HG02870 (cell line): Measurements from ENCODE around the gene IAPP.
"Not testable (repeated sequence)": the region's sequence is repeated elsewhere in the genome, so short reads cannot be mapped to it uniquely, and the experiment has no call there.

Source experiments
- ATAC-seq: cut with Tn5 transposase; IDR thresholded peaks from one replicate; pipeline ENCODE4 v1.9.1; 2021; ENCODE audit warnings: mild to moderate bottlenecking, moderate library complexity; ENCODE audit not compliant: unreplicated experiment

Gene IAPP

DNA sequence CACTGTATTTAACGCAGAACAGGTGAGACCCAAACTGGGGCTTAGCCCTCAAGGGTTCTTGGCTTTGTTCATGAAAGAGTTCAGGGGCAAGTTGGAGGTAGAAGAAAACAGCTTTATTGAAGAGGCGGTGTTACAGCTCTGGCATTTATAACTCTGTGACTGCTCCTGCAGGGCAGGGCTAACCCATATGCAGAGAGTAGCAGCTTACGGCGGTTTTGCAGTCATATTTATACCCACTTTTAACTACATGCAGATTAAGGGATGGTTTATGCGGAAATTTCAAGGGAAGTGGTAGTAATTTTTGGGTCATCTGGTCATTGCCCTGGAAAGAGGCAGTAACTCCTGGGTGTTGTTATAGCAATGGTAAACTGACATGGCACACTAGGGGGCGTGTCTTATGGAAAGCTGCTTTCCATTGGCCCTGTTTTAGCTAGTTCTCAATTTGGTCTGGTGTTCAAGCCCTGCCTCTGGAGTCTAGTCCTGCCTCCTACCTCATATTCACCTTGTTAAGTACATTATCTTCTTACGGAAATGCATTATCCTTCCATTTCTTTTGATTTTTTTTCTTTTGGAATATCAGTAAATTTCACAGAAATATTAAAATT lies 1.8 kb upstream of the IAPP start:
- no peak for ATAC-seq

DNA sequence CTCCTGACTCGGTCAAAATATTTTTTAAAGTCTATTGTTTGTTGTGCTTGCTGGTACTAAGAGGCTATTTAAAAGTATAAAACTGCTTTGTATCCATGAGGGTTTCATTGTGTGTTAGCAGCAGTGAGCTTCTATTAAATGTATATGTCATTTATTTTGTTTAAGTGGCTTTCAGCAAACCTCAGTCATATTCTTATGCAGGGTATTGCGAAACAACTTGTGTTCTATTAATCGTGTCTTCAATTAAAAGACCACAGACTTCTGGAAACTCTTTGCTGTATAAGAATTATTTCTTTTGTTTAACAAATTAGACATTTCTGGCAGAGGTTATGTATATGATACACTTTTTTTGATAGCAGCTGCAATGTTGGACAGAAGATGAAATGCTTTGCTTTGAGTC lies 6.5 kb downstream of the IAPP start:
- no peak for ATAC-seq

DNA sequence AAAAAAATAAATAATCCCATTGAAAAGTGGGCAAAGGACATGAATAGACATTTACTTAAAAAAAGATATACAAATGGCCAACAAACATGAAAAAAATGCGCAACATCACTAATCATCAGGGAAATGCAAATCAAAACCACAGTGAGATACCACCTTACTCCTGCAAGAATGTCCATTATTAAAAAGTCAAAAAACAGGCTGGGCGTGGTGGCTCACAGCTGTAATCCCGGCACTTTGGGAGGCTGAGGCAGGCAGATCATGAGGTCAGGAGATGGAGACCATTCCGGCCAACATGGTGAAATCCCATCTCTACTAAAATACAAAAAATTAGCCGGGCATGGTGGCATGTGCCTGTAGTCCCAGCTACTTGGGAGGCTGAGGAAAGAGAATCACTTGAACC lies 8.6 kb downstream of the IAPP start:
- not testable (repeated sequence) for ATAC-seq

DNA sequence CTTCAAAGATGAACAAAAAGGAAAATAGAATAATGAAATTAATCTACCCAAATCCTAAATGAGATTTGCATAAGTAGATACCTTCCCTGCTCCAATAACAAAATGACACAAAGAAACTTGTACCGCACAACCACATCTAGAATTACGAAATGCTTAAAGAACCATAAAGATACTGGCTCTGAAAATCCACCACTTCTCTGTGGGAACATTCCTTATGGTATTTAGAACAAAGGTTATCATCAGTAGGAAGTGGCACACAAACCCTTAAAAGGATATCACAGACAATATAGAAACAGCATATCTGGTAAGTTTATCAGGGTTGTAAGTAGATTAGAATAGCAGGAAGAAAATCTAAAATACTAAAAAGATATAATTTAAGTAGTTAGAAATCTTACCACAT lies 11.6 kb downstream of the IAPP start:
- no peak for ATAC-seq

DNA sequence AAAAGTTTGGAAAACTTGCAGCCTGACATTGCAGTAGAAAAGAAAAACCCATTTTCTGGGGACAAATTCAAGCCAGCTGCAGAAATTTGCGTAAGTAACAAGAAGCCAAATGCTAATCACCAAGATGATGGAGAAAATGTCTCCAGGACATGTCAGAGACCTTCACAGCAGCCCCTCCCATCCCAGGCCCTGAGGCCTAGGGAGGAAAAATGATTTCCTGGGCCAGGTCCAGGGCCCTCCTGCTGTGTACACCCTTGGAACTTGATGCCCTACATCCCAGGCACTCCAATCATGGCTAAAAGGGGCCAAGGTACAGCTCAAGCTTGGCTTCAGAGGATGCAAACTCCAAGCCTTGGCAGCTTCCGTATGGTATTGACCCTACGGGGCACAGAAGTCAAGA lies 14.5 kb downstream of the IAPP start:
- no peak for ATAC-seq

DNA sequence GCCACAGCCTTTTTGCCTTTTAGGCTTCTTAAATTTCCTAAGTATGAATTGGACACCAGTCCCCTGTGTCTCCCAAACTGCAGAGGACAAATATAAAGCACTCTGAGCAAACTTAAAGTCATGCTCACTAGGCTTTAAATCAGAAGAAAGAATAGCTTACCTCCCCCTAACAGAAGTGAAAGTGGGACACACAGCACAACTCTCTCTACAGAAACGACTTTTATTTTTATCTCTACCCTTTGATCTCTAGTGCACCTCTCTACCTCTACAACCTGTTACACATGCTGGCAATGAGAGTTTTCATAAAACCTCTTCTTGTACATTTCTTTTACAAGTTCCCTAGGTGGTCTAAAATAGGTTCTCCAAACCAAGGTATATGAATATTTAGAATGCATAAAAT lies 19.7 kb downstream of the IAPP start:
- ATAC-seq: no peak

DNA sequence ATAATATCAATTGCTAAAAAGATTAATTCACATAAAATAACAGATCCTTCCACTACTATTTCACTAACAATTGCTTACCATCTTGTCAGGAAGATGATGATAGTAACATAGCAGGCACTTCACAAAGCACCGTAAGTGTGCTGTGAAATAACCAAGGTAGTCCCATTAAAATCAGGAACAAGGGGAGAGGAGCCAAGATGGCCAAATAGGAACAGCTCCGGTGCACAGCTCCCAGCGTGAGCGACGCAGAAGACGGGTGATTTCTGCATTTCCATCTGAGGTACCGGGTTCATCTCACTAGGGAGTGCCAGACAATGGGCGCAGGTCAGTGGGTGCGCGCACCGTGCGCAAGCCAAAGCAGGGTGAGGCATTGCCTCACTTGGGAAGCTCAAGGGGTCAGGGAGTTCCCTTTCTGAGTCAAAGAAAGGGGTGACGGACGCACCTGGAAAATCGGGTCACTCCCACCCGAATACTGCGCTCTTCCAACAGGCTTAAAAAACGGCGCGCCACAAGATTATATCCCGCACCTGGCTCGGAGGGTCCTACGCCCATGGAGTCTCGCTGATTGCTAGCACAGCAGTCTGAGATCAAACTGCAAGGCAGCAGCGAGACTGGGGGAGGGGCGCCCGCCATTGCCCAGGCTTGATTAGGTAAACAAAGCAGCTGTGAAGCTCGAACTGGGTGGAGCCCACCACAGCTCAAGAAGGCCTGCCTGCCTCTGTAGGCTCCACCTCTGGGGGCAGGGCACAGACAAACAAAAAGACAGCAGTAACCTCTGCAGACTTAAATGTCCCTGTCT lies 22.3 kb downstream of the IAPP start:
- ATAC-seq: not testable (repeated sequence)

DNA sequence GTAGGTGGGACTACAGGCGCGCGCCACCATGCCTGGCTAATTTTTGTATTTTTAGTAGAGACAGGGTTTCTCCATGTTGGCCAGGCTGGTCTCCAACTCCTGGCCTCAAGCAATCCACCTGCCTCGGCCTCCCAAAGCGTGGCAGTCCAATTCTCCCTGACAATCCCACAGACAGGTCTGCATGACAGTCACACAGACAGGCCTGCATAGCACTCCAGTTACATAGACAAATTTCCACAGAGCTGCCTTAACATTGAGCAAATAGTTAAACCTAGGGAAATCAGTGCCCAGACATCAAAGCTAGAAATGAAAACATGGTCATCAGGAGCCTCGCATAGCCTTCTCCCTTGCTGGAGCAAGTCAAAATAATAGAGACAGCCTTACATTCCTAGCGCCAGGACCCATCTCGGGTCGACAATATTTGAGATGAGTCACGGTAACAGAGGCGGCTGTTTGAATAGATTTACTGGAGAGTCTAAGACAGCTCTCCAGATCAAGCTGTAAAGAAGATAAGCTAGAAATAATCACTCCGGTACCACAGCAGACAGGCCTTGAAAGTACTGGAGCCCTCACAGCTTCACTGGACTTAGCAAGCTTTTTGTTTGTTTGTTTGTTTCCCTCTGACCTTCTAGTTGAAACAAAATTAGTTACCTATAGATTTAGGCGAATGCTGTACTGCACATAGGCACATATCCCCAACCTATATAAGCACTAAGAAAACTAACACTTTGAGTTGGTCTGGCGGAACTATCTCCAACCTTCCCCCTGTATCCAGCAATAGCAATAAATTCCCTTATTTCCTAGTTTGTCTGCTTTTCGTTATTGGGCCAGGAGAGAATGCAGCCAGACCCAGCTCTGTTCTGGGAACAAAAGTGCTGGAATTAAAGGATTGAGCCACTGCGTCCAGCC lies 40.9 kb downstream of the IAPP start:
- no peak for ATAC-seq

DNA sequence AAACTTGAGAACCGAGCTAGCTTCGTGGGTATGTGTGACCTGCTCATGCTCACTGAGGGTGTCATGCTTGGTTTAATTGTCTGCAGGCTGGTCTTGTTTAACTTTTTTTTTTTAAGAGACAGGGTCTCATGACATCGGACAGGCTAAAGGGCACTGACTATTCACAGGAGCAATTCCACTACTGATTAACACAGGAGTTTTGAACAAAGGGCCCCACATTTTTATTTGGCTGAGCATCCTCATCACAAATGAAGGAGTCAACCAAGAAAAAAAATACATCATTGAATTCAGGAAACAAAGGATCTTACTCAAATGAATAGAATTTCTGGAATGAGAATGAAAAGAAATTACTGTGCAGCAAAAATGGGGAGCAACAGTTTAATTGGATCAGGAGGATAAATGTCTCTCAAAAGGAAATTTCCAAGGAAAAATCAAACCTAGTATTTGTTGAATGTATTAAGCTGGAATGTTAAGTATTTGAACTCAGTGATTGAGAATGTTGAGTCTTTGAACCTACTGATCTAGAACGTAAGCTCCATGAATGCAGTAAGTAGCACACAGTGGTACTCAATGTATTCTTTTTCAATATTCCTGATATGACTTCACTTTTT lies 43.9 kb downstream of the IAPP start:
- no peak for ATAC-seq

DNA sequence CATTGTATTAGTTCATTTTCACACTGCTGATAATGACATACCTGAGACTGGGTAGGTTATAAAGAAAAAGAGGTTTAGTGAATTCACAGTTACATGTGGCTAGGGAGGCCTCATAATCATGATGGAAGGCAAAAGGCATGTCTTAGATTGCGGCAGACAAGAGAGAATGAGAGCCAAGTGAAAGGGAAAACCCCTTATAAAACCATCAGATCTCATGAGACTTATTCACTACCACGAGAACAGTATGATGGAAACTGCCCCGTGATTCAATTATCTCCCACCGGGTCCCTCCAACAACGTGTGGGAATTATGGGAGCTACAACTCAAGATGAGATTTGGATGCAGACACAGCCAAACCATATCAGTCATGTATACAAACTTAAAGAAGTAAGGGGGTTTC lies 45.7 kb downstream of the IAPP start:
- ATAC-seq: not testable (repeated sequence)

DNA sequence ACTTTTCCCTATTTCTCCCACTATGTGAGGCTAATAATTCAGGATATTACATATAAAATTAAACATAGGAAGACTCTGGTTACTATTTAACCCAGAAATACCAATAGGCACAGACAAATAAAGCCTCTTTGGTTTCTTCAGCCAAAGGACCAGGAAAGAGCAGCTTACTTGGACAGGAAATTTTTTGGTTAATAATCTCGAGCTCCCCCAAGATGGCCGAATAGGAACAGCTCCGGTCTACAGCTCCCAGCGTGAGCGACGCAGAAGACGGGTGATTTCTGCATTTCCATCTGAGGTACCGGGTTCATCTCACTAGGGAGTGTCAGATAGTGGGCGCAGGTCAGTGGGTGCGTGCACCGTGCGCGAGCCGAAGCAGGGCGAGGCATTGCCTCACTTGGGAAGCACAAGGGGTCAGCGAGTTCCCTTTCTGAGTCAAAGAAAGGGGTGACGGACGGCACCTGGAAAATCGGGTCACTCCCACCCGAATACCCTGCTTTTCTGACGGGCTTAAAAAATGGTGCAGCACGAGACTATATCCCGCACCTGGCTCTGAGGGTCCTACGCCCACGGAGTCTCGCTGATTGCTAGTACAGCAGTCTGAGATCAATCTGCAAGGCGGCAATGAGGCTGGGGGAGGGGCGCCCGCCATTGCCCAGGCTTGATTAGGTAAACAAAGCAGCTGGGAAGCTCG lies 46.5 kb downstream of the IAPP start:
- ATAC-seq: not testable (repeated sequence)

DNA sequence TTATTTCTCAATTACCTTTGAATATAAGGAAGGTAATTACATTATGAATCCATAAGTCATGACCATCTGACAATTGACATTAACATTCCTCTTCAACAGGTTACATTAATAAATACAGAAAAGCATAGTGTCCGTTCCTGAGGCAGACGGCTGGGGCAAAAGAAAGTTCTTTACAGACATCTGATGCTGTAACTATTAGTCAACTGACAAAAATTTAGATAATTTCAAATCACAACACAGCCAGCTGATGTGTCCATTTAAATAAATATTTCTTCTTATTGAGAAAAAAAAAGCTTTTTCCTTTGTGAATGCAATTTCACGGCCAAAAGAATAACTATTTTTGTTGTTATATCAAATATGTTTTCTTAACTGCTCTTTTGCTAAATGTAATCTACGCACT lies 55.5 kb downstream of the IAPP start:
- no peak for ATAC-seq
